Measurements from ENCODE around the gene RPS3. TPM values are rescaled to one million over a fixed set of nuclear protein-coding genes. Genes with fewer than 3 reads are reported as not detected.

RPS3 gene
- total RNA-seq, 1 donor, result 1,703 TPM

- no peak for DNase-seq (ENCODE audit: low read depth)
- TF ChIP-seq CTCF (IDR thresholded peaks at IDR 0.05; ENCODE audit: insufficient read depth, low read depth, low read length), result no peak
- H3K4me3 ChIP-seq (ENCODE audit: low read depth, low read length), result no peak overlapping the region
Measured at GRCh38 chr11:75421035-75421602, 21.8 kb downstream of the RPS3 start.

- no peak for DNase-seq (ENCODE audit: low read depth)
- TF ChIP-seq CTCF (IDR thresholded peaks at IDR 0.05; ENCODE audit: insufficient read depth, low read depth, low read length), result no peak
- no peak overlapping the region for H3K4me3 ChIP-seq (ENCODE audit: low read depth, low read length)
Measured at GRCh38 chr11:75421902-75422247, 22.6 kb downstream of the RPS3 start.

- no peak for TF ChIP-seq CTCF (IDR thresholded peaks at IDR 0.05; ENCODE audit: insufficient read depth, low read depth, low read length)
- no peak overlapping the region for H3K4me3 ChIP-seq (ENCODE audit: low read depth, low read length)
- no peak for DNase-seq (ENCODE audit: low read depth)
Measured at GRCh38 chr11:75422248-75423231, 23.2 kb downstream of the RPS3 start.

- no peak for DNase-seq (ENCODE audit: low read depth)
- H3K4me3 ChIP-seq (ENCODE audit: low read depth, low read length), result no peak overlapping the region
- TF ChIP-seq CTCF (IDR thresholded peaks at IDR 0.05; ENCODE audit: insufficient read depth, low read depth, low read length), result no peak
Measured at GRCh38 chr11:75423721-75424120, 24.4 kb downstream of the RPS3 start.

- H3K4me3 ChIP-seq (ENCODE audit: low read depth, low read length), result no peak overlapping the region
- no peak for TF ChIP-seq CTCF (IDR thresholded peaks at IDR 0.05; ENCODE audit: insufficient read depth, low read depth, low read length)
- DNase-seq (ENCODE audit: low read depth), result no peak
Measured at GRCh38 chr11:75424396-75424795, 25.1 kb downstream of the RPS3 start.

- DNase-seq (ENCODE audit: low read depth), result no peak
- TF ChIP-seq CTCF (IDR thresholded peaks at IDR 0.05; ENCODE audit: insufficient read depth, low read depth, low read length), result peak; percentile 27
- H3K4me3 ChIP-seq (ENCODE audit: low read depth, low read length), result no peak overlapping the region
Measured at GRCh38 chr11:75425422-75425821, 26.1 kb downstream of the RPS3 start.

All from fibroblast of villous mesenchyme (primary cell).